Glutamatergic neuron (in vitro differentiated cells): Measurements from ENCODE around the gene KCNAB2. TPM values are rescaled to one million over a fixed set of nuclear protein-coding genes. Genes with fewer than 3 reads are reported as not detected.

Source experiments
- DNase-seq: peaks from one replicate; pipeline ENCODE4 v3.0.0; 2022
- H3K27ac Mint-ChIP-seq: one replicate; pipeline ENCODE4 v1.8.0; 2020; ENCODE audit warnings: mild to moderate bottlenecking, mixed read lengths, inconsistent platforms; ENCODE audit not compliant: unreplicated experiment
- H3K27me3 Mint-ChIP-seq: one replicate; pipeline ENCODE4 v1.8.0; 2020; ENCODE audit warnings: mild to moderate bottlenecking, moderate library complexity, mixed read lengths, inconsistent platforms; ENCODE audit not compliant: unreplicated experiment
- H3K36me3 Mint-ChIP-seq: one replicate; pipeline ENCODE4 v1.8.0; 2020; ENCODE audit warnings: mild to moderate bottlenecking, mixed read lengths, inconsistent platforms; ENCODE audit not compliant: unreplicated experiment
- H3K4me1 Mint-ChIP-seq: one replicate; pipeline ENCODE4 v1.8.0; 2020; ENCODE audit warnings: mild to moderate bottlenecking, low read depth, mixed read lengths, inconsistent platforms; ENCODE audit not compliant: unreplicated experiment
- H3K4me3 Mint-ChIP-seq: one replicate; pipeline ENCODE4 v1.8.0; 2020; ENCODE audit warnings: mild to moderate bottlenecking, mixed read lengths, inconsistent platforms; ENCODE audit not compliant: unreplicated experiment
- H3K9me3 Mint-ChIP-seq: one replicate; pipeline ENCODE4 v1.8.0; 2020; ENCODE audit warnings: mild to moderate bottlenecking, moderate library complexity, mixed read lengths, inconsistent platforms; ENCODE audit not compliant: unreplicated experiment
- total RNA-seq: library from RNA; stranded (reverse); fragmentation: NEBNext Ultra II Directional; extraction: Animal tissue kit (Norgen Biotek cat#: 25700); gene quantifications from one replicate; pipeline ENCODE4 v1.2.1, GENCODE V29; 2021; ENCODE audit not compliant: unreplicated experiment
- TF ChIP-seq, protein P1 (sequence below): fragments of 200-600 bp; sonication (generic); IDR thresholded peaks from one replicate; pipeline ENCODE4 v1.5.0; 2021; ENCODE audit not compliant: partially characterized antibody, unreplicated experiment

The KCNAB2 gene
- total RNA-seq, 1 donor from 2014 or later: 20.4 TPM

DNA sequence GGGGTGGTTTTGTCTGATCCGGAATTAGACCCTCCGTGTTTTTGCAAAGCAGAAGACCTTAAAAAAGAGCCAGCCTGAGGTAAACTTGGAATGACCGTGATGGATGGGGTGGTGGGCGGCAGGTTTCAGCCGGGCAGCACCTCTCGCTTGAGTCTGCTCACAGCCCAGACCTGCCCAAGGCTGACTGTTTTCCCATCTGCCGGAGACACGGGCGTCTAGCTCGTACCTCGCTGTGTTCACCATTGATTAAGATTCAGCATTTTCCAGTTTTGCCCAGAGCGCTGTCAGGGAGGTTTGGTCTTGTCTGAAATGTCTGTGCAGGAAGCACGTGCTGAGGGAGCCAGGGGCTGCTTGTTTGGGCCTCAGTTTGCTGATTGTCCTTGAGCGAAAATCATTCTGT, 591 bp downstream of the KCNAB2 start:
- H3K36me3 Mint-ChIP-seq: no peaks in the 10 kb centered on the region
- DNase-seq: no peak
- peak overlapping the region; percentile 86 for H3K27ac Mint-ChIP-seq
- H3K4me3 Mint-ChIP-seq: peak overlapping the region; percentile 78
- H3K27me3 Mint-ChIP-seq: peaks cover 3% of the 10 kb centered on the region
- TF ChIP-seq, protein P1, sequence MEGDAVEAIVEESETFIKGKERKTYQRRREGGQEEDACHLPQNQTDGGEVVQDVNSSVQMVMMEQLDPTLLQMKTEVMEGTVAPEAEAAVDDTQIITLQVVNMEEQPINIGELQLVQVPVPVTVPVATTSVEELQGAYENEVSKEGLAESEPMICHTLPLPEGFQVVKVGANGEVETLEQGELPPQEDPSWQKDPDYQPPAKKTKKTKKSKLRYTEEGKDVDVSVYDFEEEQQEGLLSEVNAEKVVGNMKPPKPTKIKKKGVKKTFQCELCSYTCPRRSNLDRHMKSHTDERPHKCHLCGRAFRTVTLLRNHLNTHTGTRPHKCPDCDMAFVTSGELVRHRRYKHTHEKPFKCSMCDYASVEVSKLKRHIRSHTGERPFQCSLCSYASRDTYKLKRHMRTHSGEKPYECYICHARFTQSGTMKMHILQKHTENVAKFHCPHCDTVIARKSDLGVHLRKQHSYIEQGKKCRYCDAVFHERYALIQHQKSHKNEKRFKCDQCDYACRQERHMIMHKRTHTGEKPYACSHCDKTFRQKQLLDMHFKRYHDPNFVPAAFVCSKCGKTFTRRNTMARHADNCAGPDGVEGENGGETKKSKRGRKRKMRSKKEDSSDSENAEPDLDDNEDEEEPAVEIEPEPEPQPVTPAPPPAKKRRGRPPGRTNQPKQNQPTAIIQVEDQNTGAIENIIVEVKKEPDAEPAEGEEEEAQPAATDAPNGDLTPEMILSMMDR: no peak
- H3K9me3 Mint-ChIP-seq: peaks cover 21% of the 10 kb centered on the region
- peaks cover 51% of the 10 kb centered on the region for H3K4me1 Mint-ChIP-seq

DNA sequence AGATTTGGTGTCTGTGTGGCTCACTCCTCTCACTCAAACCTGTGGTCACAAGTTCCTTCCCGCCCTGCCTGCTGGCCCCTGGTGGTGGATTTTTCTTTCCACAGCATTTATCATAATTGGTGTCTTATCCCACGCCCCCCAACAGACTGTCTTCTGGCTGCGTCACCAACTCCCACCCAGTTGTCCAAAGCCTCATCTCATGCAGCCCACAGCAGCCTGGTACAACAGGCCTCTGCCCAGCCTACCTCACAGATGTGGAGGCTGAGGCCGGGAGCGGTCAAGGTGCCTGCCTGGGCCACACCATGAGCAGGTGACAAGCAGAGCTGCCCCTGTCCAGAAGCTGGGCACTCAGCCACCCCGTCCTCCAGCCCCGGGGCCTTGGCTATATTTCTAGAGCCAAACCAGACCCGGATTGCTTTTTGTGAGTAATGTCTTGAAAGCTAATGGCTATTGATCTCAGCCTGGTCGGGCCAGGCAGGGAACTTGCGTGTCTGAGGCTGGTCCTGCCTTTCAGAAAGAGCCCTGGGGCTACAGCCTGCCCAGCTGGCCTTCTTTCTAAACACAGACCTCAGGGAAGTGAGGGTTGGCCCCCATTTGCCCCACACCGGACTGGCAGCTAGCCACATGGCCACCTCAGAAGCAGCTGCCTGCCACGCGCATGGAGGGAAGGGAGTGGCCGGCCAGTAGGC, 2.6 kb downstream of the KCNAB2 start:
- H3K27me3 Mint-ChIP-seq: no peaks in the 10 kb centered on the region
- peaks cover 21% of the 10 kb centered on the region for H3K9me3 Mint-ChIP-seq
- peak overlapping the region; percentile 92 for H3K27ac Mint-ChIP-seq
- H3K4me1 Mint-ChIP-seq: peaks cover 49% of the 10 kb centered on the region
- TF ChIP-seq, protein P1: no peak
- peak; percentile 71 for DNase-seq
- peak overlapping the region; percentile 63 for H3K4me3 Mint-ChIP-seq
- no peaks in the 10 kb centered on the region for H3K36me3 Mint-ChIP-seq

DNA sequence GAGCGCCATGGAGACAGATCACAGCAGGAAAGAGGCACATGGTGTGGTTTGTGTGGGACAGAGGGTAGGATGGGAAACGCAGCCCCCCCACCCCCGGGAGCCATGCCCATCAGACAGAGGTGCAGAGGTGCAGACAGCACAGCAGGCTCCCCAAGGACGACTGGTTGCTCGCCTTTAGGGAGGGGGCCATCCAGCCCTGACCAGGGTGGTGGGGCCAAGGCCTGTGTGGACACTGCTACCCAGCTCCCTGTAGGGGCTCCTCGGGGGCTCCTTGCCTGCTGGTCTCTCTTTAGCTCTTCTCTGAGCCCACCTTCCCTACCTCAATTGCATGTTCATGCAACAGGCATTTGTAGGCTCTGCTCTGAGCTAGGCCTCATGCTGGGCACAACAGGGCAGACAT, 3.7 kb downstream of the KCNAB2 start:
- peaks cover 45% of the 10 kb centered on the region for H3K4me1 Mint-ChIP-seq
- H3K36me3 Mint-ChIP-seq: no peaks in the 10 kb centered on the region
- no peaks in the 10 kb centered on the region for H3K27me3 Mint-ChIP-seq
- no peak for DNase-seq
- H3K9me3 Mint-ChIP-seq: peaks cover 17% of the 10 kb centered on the region
- TF ChIP-seq, protein P1: no peak
- peak overlapping the region; percentile 92 for H3K27ac Mint-ChIP-seq
- H3K4me3 Mint-ChIP-seq: peak overlapping the region; percentile 34

DNA sequence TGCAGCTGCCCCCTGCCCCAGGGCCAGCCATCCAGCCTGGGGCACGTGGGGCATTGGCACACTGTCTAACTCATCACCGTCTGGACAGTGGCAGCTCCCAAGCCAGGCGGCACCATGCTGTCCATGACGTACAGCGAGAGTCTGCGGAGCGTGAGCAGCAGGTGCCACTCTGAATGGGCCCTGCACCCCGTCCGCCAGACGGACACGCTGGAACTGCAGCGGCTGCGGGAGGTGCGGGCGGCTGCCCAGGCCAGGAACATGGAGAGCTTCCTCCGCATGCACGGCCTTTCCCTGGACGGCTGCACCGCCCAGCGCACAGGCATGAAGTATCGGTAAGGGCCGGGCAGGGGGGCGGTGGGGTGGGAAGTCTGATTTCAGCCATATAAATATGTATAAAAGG, 5.7 kb downstream of the KCNAB2 start:
- TF ChIP-seq, protein P1: no peak
- no peak overlapping the region for H3K4me3 Mint-ChIP-seq
- H3K36me3 Mint-ChIP-seq: no peaks in the 10 kb centered on the region
- no peaks in the 10 kb centered on the region for H3K27me3 Mint-ChIP-seq
- DNase-seq: no peak
- H3K4me1 Mint-ChIP-seq: peaks cover 31% of the 10 kb centered on the region
- H3K9me3 Mint-ChIP-seq: peaks cover 13% of the 10 kb centered on the region
- no peak overlapping the region for H3K27ac Mint-ChIP-seq

DNA sequence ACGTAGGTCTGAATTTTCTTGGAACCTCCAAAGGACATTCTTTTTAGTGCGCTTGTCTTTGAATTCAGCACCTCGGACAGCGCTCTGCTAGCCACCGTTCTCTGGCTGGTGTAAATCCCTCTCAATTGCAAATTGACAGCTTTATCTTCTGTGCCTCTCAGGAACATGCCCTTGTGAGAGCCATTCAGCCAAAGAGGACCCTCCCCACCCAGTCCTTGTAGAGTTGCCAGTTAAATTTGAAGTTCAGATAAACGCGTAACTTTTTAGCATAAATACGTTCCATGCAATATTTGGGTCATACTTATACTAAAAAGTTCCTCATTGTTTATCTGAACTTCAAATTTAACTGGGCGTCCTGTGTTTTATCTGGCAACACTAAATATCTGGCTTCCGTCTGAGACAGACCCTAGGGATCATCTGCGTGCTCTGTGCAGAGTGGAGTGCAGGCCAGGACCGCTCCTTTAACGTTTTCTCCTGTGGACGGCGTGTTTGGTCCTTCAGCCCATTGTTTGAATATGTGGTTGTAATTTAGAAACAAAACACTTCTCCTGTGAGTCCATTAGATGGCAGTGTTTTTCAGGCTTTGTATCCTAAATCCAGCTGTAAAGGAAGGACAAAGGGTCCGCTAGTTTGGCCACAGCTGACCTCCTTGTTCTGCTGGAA, 7.0 kb downstream of the KCNAB2 start:
- peaks cover 10% of the 10 kb centered on the region for H3K9me3 Mint-ChIP-seq
- peaks cover 26% of the 10 kb centered on the region for H3K4me1 Mint-ChIP-seq
- peaks cover 2% of the 10 kb centered on the region for H3K27me3 Mint-ChIP-seq

More for the DNA sequence above, 7.0 kb downstream of the KCNAB2 start:
- peak; percentile 18 for DNase-seq
- TF ChIP-seq, protein P1: peak; percentile 73
- peak overlapping the region; percentile 72 for H3K27ac Mint-ChIP-seq
- H3K4me3 Mint-ChIP-seq: peak overlapping the region; percentile 30
- H3K36me3 Mint-ChIP-seq: no peaks in the 10 kb centered on the region
